Body of pancreas (tissue), 4 donors: ENCODE data around the gene PHF1. TPM values are rescaled to one million over a fixed set of nuclear protein-coding genes. Genes with fewer than 3 reads are reported as not detected.
A peak's percentile ranks its signal among the peaks of the same experiment; 100 is the strongest.

Experiments used
- ATAC-seq: fragments of 150-250 bp; one replicate; pipeline ENCODE4 v1.9.1; 2016
- DNase-seq, 4 donors: peaks; one replicate each; pipeline ENCODE4 v3.0.0-alpha.2; 2019
- H3K27ac ChIP-seq, 4 donors: fragments of 200-600 bp; sonication (generic); 1 replicate in 3 of 4; 2 replicates in 1 of 4; pipeline versions ENCODE4 v1.5.1 to v1.6.1; 2016 to 2019; ENCODE audit warnings: mild to moderate bottlenecking in 1 of 4, mixed read lengths in 1 of 4, moderate library complexity in 1 of 4
- H3K27me3 ChIP-seq, 2 donors: fragments of 200-600 bp; sonication (generic); one replicate each; pipeline ENCODE4 v1.6.0; 2016; ENCODE audit warnings: mild to moderate bottlenecking in 1 of 2
- H3K36me3 ChIP-seq, 2 donors: fragments of 200-600 bp; sonication (generic); replicated peaks in 1 of 2; 2 replicates each; pipeline ENCODE4 v1.5.1; 2016; ENCODE audit warnings: low read depth in 2 of 2; ENCODE audit not compliant: insufficient read depth in 1 of 2
- H3K4me1 ChIP-seq: fragments of 200-600 bp; sonication (generic); one replicate; pipeline ENCODE4 v1.6.0; 2016
- H3K4me3 ChIP-seq, 2 donors: fragments of 200-600 bp; sonication (generic); 1 replicate in 1 of 2; 2 replicates in 1 of 2; pipeline ENCODE4 v1.5.1; 2016 to 2019
- H3K9me3 ChIP-seq, 3 donors: fragments of 200-600 bp; sonication (generic); 1 replicate in 2 of 3; 2 replicates in 1 of 3; pipeline ENCODE4 v1.5.1; 2016
- CTCF ChIP-seq, 7 experiments: fragments of 450-650 bp in 4 of 7; fragments of 200-600 bp in 3 of 7; sonication (generic) in 3 of 7; IDR thresholded peaks; one replicate each; pipeline ENCODE4 v1.5.1; 2016 to 2019; ENCODE audit warnings: antibody characterized with exemption in 7 of 7
- POLR2A ChIP-seq, 3 donors: fragments of 450-650 bp; IDR thresholded peaks; one replicate each; pipeline ENCODE4 v1.6.1; 2016; ENCODE audit warnings: antibody characterized with exemption in 3 of 3, mild to moderate bottlenecking in 2 of 3
- WGBS, 2 donors: methylation state at CpG; one replicate each; pipeline ENCODE4 v1.1.5; 2017; 5-methylcytosine and 5-hydroxymethylcytosine counted together
- intact Hi-C: fragments of 100-400 bp; cut with DNase I; formaldehyde crosslinking; loops from one replicate; pipeline ENCODE4 v1.15.1; 2023
- total RNA-seq, 2 donors: library from RNA; depleted of rRNA; stranded (reverse); fragments of >200 nt; gene quantifications; one replicate each; pipeline ENCODE4 v1.1.0, GENCODE V29; 2016

Gene PHF1
- total RNA-seq, 2 donors from 2014 or later, result 58.3 to 73.9 TPM

- no peak for ATAC-seq
- Histone ChIP-seq H3K27ac (no peak overlapping the region), H3K4me3 (no peak overlapping the region), H3K4me1 (peaks cover 10% of the 10 kb centered on the region), H3K9me3 (no peaks in the 10 kb centered on the region), H3K36me3 (no peaks in the 10 kb centered on the region), H3K27me3 (no peaks in the 10 kb centered on the region)
- 80 to 85% methylated on average over 5 of the region's 5 CpGs for WGBS, 2 donors
- intact Hi-C loops, result no loop called here
- DNase-seq, result no peak
- TF ChIP-seq CTCF (IDR thresholded peaks at IDR 0.05) (peak in 2 of 7 experiments; percentile 11 to 12), POLR2A (IDR thresholded peaks at IDR 0.05) (no peak)
Observed at GRCh38 chr6:33407132-33407718, 3.6 kb upstream of the PHF1 start.

GRCh38 chr6:33410050-33410710 lies 634 bp upstream of the PHF1 start:
- 1% methylated on average over 24 to 53 of the region's 65 CpGs for WGBS, 2 donors
- Histone ChIP-seq H3K4me1 (peaks cover 26% of the 10 kb centered on the region), H3K27ac (peak overlapping the region; percentile 93 to 98 (median 96)), H3K4me3 (peak overlapping the region; percentile 96 to 97), H3K9me3 (no peaks in the 10 kb centered on the region), H3K27me3 (no peaks in the 10 kb centered on the region), H3K36me3 (no peaks in the 10 kb centered on the region)
- no peak for TF ChIP-seq CTCF (IDR thresholded peaks at IDR 0.05)
- peak in 2 of 3 donors; percentile 43 to 46 for TF ChIP-seq POLR2A (IDR thresholded peaks at IDR 0.05)
- intact Hi-C loops, result no loop called here
- ATAC-seq (peak; percentile 93), DNase-seq (peak; percentile 97 to 98 (median 97))

- Histone ChIP-seq H3K4me3 (peak overlapping the region; percentile 96 to 97), H3K9me3 (no peaks in the 10 kb centered on the region), H3K4me1 (peaks cover 40% of the 10 kb centered on the region), H3K36me3 (no peaks in the 10 kb centered on the region), H3K27me3 (no peaks in the 10 kb centered on the region), H3K27ac (peak overlapping the region; percentile 93 to 98 (median 96))
- ATAC-seq (no peak), DNase-seq (no peak)
- TF ChIP-seq CTCF (IDR thresholded peaks at IDR 0.05) (no peak), POLR2A (IDR thresholded peaks at IDR 0.05) (no peak)
- 41 to 53% methylated on average over 6 of the region's 6 CpGs for WGBS, 2 donors
- intact Hi-C loops, result no loop called here
Observed at GRCh38 chr6:33411632-33412005, 805 bp downstream of the PHF1 start.

GRCh38 chr6:33412140-33413009 lies 1.6 kb downstream of the PHF1 start:
- peak overlapping the region in 2 of 4 donors; percentile 93 to 97 for H3K27ac ChIP-seq
- H3K27me3 ChIP-seq, result no peaks in the 10 kb centered on the region
- no peaks in the 10 kb centered on the region for H3K36me3 ChIP-seq
- H3K4me1 ChIP-seq, result peaks cover 48% of the 10 kb centered on the region
- H3K4me3 ChIP-seq, result peak overlapping the region in 1 of 2 donors; percentile 11
- H3K9me3 ChIP-seq, result no peaks in the 10 kb centered on the region
- 84 to 85% methylated on average over 7 to 10 of the region's 10 CpGs for whole genome bisulfite sequencing, 2 donors
- TF ChIP-seq CTCF (IDR thresholded peaks at IDR 0.05) (no peak), POLR2A (IDR thresholded peaks at IDR 0.05) (no peak)
- no peak for DNase-seq
- intact Hi-C loops, result no loop called here
- ATAC-seq, result no peak
